GM12801 (cell line): ENCODE measurements around the gene SPAG16.

ENCODE experiments used
- TF ChIP-seq, protein P1 (sequence below): IDR thresholded peaks from one replicate; pipeline ENCODE4 v1.5.1; 2011; ENCODE audit warnings: control low read depth; ENCODE audit not compliant: insufficient read length; ENCODE audit errors: extremely low read depth

The SPAG16 gene

DNA sequence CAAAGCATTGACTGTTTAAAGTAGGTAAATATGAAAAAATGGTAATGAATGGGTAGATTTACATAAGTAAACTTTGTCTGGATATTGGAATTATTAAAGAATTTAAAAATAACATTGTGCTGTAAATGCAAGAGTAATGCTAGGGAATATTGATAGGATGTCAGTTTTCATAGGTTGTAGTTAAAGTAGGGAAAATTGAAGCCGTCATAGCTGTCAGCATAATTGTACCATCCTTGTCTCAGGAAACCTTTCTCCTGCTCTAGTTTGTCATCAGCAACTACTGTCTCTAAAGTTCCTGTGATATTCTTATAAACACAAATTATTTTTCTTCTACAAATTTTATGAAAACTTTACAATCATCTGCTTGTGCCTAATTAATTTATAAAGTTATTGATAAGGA lies 10.1 kb upstream of the SPAG16 start:
- TF ChIP-seq, protein P1, sequence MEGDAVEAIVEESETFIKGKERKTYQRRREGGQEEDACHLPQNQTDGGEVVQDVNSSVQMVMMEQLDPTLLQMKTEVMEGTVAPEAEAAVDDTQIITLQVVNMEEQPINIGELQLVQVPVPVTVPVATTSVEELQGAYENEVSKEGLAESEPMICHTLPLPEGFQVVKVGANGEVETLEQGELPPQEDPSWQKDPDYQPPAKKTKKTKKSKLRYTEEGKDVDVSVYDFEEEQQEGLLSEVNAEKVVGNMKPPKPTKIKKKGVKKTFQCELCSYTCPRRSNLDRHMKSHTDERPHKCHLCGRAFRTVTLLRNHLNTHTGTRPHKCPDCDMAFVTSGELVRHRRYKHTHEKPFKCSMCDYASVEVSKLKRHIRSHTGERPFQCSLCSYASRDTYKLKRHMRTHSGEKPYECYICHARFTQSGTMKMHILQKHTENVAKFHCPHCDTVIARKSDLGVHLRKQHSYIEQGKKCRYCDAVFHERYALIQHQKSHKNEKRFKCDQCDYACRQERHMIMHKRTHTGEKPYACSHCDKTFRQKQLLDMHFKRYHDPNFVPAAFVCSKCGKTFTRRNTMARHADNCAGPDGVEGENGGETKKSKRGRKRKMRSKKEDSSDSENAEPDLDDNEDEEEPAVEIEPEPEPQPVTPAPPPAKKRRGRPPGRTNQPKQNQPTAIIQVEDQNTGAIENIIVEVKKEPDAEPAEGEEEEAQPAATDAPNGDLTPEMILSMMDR: no peak

DNA sequence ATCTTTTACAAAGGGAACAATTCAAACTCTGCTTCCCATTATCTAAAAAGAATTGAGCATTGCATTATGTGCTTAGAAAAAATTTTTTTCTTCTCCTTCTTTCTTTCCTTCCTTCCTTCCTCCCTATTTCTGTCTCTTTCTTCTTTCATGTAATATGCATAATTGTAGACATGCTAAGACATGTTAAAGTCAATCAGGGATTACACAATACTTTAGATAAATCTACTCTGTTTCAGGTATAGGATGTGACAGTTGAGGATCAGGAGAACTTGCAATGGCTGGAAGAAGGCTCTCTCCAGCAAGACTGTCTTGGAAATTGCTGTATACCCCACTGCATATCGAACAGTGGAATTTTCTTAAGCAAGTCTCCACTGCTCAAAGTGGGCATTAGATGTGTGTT lies 9.0 kb upstream of the SPAG16 start:
- TF ChIP-seq, protein P1: no peak

DNA sequence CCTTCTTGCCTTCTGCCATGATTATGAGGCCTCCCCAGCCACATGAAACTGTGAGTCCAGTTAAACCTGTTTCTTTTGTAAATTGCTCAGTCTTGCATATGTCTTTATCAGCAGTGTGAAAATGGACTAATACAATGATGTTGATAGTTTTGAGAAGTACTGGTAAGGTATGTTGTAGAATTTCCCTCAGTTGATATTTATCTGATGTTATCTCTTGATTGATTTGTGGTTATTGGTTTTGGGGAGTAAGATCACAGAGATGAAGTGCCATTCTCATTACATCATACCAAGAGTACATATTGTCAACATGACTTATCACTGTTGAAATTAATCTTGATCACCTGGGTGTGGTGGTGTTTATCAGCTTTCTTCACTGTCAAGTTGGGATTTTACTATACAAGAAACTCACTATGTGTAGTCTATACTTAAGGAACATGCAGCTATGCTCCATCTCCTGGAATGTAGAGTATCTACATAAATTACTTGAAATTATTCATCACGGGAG lies 5.1 kb upstream of the SPAG16 start:
- TF ChIP-seq, protein P1: no peak

DNA sequence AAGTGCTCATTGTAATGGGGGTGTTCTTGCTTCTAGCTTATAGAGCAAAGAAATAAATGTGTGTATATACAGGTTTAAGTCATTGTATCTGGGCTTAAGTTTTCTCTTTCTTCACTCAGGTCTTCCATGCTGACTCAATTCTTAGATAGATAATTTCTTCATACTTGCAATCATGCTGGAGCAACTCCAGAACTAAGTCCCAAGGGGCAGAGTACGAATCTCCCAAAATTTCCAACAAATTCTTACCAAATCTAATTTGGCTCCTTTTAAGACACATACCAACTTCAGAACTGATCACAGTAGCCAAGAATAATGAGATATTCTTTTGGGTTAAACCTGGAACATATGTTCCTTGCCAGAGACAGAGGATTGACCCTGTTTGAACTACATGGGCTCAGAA lies 4.3 kb upstream of the SPAG16 start:
- TF ChIP-seq, protein P1: no peak

DNA sequence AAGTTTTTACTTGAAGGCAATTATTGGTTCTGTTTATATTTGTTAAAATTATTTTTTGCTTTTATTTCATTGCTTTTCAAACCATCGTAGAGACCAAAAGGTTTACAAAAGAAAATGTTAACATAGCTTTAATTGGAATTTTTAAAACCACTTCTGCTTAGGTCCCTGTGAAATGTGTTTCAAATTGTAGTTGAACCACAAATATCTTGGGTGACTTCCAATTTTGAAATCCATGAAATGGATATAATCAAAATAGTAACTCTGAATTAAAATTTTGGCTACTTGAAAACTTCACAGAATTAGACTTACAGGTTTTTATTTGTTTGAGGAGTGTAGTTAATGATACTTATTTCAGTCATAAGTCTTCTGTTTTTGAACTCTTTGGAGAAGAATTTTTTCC lies 3.1 kb upstream of the SPAG16 start:
- TF ChIP-seq, protein P1: no peak

DNA sequence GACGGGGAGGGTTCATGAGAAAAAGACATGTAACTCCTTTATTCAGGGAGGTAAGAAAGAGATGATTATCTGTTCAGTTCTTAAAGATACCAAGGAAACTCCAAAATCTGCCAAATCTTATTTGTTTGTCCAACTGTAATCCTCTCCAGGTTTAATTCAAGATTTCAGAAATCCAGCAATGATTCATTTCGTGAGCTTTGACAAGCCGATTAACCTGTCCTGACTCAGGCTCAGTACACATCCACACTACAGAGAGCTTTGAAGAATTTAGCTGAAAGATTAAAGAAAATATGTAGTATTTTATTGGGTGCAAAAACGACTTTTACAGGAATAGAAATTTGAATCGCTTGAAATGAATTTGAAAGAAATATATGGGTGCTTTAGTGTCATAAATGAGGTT lies 1.1 kb downstream of the SPAG16 start:
- TF ChIP-seq, protein P1: no peak

DNA sequence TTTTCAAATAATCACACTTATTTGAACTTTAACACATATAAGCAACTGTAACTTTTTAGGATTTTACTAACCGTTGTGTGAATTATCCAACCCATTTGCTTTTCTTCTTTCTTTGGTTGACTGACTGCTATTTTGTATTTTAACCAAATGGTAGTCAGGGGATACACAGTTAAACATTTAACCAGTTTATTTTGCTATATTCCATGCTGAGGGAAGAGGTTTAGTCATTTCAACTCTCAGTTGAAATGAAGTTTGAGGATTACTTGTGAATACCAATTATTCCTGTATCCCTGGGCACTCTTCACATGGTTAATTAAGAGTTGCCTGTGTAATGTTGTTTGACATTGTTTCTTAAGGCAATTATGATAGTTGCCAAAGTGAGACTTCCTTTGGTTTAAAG lies 1.9 kb downstream of the SPAG16 start:
- TF ChIP-seq, protein P1: no peak
